SIG-M5 treated with dmso at 0.1 percent for 504 hours (cell line): ENCODE results near the gene PDGFRA.
A peak's percentile ranks its signal among the peaks of the same experiment; 100 is the strongest.
"Not testable (repeated sequence)": the region's sequence is repeated elsewhere in the genome, so short reads cannot be mapped to it uniquely, and the experiment has no call there.

Source experiments
- DNase-seq: peaks from one replicate; lab custom pipeline; 2025; ENCODE audit not compliant: unreplicated experiment; lab: John Stamatoyannopoulos, UW

The PDGFRA gene

GRCh38 chr4:54318904-54319303 lies 89.8 kb downstream of the PDGFRA start:
- DNase-seq: peak; percentile 45

DNA sequence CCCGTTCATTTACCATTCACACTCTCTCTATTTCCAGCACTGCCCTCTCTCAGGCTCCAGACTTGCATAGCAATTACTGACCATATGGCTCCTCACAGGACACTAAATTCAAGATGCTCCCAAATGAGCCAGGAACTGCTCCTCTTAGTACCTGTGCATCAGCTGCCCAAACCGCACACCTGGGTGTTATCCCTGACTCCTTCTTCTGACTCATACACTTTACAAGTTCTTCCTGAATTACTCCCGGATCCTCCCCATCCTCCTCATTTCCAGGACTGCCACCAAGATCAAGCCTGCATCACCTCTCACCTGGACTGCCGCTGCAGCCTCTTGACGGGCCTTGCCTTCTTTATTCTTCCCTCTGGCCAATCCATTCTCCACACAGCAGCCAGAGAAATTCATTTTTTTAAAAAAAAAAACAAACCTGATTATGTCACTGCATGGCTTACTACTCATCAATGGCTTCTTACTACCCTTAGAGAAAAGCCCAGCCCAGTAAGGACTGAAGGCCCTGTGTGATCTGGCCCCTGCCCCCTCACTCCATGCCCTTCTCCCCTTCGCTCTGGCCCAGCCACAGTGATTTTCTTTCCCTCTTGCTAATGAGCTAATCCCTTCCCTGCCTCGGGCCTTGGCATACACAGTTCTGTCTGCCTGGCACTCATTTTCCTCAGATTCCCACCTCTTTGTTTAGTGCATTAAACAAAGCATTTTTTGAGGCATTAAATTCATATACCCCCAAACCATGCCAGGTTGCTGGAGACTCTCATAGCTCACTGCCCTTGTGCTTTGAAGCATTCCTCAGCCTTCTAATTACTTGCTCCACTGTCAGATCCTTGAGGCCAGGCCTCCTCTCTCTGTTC lies 92.0 kb downstream of the PDGFRA start:
- no peak for DNase-seq

- peak; percentile 48 for DNase-seq
Observed at GRCh38 chr4:54322818-54323417, 93.8 kb downstream of the PDGFRA start.

GRCh38 chr4:54330896-54331295 lies 101.8 kb downstream of the PDGFRA start:
- DNase-seq: no peak

- no peak for DNase-seq
Observed at GRCh38 chr4:54332542-54332941, 103.4 kb downstream of the PDGFRA start.

DNA sequence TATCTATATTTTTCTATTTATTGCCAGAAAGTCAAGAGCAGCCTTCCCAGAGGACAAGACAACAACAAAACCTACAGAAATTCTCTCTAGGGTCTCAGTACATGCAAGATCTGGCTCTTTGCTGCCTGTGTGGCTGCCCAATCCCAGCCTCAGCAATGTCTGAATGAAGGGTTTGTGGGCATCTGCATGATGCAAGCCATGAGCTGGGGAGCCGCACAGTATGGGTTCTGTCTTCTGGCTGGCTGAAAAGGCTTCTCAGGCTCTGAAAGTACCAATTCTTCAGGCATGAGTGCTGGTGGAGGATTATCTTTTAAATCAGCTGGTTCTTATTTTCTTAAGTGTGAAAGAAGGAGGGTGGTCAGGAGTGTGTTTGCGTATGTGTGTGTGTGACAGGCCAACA lies 104.6 kb downstream of the PDGFRA start:
- no peak for DNase-seq

GRCh38 chr4:54334769-54335168 lies 105.7 kb downstream of the PDGFRA start:
- not testable (repeated sequence) for DNase-seq

DNA sequence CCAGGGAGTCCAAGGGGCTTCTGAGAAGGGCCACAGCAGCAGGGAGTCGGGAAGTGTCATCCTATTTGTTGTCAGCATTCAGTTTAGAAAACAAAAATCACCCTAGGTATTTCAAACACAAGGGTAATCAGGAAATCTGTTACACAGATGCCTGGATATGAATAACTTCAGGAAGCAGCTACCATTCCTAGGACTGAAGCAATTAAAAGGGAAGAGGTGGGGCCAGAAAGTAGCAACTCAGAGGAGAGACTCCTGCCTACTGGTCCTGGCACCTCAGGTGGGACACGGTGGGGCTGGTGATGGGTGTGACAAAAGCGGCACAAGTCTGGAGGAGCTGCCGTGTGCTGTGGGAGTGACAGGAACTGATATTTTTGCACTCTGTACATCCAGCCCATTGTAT lies 107.9 kb downstream of the PDGFRA start:
- no peak for DNase-seq

GRCh38 chr4:54342067-54342466 lies 113.0 kb downstream of the PDGFRA start:
- not testable (repeated sequence) for DNase-seq
